Cortex of kidney (tissue), 1 donor: ENCODE data around the gene LRRN4.

ENCODE experiments used
- DNase-seq: peaks from one replicate; lab custom pipeline; 2025; lab: John Stamatoyannopoulos, UW

Gene LRRN4

GRCh38 chr20:6030453-6031080, 23.3 kb downstream of the LRRN4 start:
- no peak for DNase-seq

GRCh38 chr20:6029538-6029937, 24.3 kb downstream of the LRRN4 start:
- no peak for DNase-seq

- no peak for DNase-seq
Measured at GRCh38 chr20:6028818-6029217, 25.0 kb downstream of the LRRN4 start.

GRCh38 chr20:6026051-6026450, 27.8 kb downstream of the LRRN4 start:
- DNase-seq, result no peak

GRCh38 chr20:6024768-6025167, 29.1 kb downstream of the LRRN4 start:
- no peak for DNase-seq

GRCh38 chr20:6017880-6018279, 36.0 kb downstream of the LRRN4 start:
- no peak for DNase-seq

GRCh38 chr20:6017467-6017866, 36.4 kb downstream of the LRRN4 start:
- DNase-seq, result no peak

- no peak for DNase-seq
Measured at GRCh38 chr20:6014957-6015356, 38.9 kb downstream of the LRRN4 start.

GRCh38 chr20:6014017-6014416, 39.8 kb downstream of the LRRN4 start:
- no peak for DNase-seq

- no peak for DNase-seq
Measured at GRCh38 chr20:6012179-6012578, 41.7 kb downstream of the LRRN4 start.

- DNase-seq, result no peak
Measured at GRCh38 chr20:6008254-6008653, 45.6 kb downstream of the LRRN4 start.

- no peak for DNase-seq
Measured at GRCh38 chr20:6007529-6008103, 46.2 kb downstream of the LRRN4 start.

- DNase-seq, result no peak
Measured at GRCh38 chr20:6007094-6007528, 46.7 kb downstream of the LRRN4 start.

GRCh38 chr20:6006603-6006949, 47.3 kb downstream of the LRRN4 start:
- DNase-seq, result no peak

- no peak for DNase-seq
Measured at GRCh38 chr20:6000871-6001270, 53.0 kb downstream of the LRRN4 start.

GRCh38 chr20:5999783-6000182, 54.1 kb downstream of the LRRN4 start:
- DNase-seq, result no peak

- DNase-seq, result no peak
Measured at GRCh38 chr20:5996765-5997164, 57.1 kb downstream of the LRRN4 start.

GRCh38 chr20:5991623-5992441, 62.0 kb downstream of the LRRN4 start:
- DNase-seq, result no peak

GRCh38 chr20:5990946-5991345, 62.9 kb downstream of the LRRN4 start:
- DNase-seq, result no peak
